HG03025 (cell line): Measurements from ENCODE around the gene STX16.

Experiments
- ATAC-seq: cut with Tn5 transposase; IDR thresholded peaks from one replicate; pipeline ENCODE4 v1.9.1; 2021; ENCODE audit warnings: mild to moderate bottlenecking, moderate library complexity; ENCODE audit not compliant: unreplicated experiment, low FRiP score

STX16 gene

GRCh38 chr20:58650181-58650775 lies 805 bp upstream of the STX16 start:
- peak; percentile 22 for ATAC-seq

GRCh38 chr20:58651559-58651945 lies 469 bp downstream of the STX16 start:
- ATAC-seq = no peak

GRCh38 chr20:58651946-58652605 lies 993 bp downstream of the STX16 start:
- ATAC-seq = no peak

DNA sequence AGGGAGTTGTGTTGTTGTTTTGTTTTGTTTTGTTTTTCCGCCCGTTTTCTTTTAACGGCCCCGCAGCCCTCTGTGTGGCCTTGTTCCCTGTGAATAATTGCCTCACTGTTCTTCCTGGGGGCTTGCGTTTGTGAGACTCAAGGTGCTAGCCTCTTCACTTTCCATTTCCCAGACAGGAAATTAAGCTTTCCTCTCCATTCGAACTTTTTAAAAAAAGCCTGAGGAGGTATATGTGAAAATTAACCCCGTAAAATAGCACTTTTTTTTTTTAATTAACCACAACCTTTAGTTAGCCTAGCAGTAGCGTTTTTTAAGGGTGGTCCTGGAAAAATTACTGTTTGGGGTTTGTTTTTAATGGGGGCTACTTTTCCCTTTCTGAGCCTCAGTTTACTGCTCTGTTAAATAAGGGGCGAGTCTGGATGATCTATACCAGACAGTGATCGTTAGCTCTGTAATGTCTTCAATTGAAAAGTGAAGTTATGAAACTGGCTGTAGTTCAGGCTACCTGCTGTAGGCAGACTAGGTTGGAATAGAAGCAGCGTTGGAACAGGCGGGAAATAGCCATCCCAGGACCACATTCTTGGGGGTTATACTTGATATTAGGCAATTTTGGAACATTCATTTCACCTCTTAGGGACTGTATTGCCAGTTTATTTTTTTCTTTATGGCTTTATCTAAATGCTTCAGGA lies 1.7 kb downstream of the STX16 start:
- no peak for ATAC-seq

GRCh38 chr20:58654337-58654736 lies 3.3 kb downstream of the STX16 start:
- no peak for ATAC-seq

- no peak for ATAC-seq
Observed at GRCh38 chr20:58655328-58656107, 4.4 kb downstream of the STX16 start.

DNA sequence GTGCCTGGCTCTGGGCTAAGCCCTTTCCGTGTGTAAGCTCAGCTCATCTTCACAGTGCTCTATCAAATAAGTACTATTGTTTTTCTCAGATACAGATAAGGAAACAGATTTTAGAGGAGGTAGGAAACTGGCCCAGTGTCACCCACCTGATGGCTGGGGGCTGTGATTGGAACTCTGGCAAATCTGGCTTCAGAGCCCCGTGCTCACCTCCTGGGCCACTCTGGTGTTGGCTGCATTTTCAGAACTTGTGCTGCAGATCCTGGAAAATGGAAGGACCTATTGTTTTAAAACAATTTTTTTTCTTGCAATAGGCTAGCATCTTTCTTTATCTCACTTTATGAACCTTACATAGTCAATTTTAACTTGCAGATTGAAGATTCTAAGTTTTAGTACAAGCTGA lies 5.7 kb downstream of the STX16 start:
- no peak for ATAC-seq

GRCh38 chr20:58657262-58657661 lies 6.2 kb downstream of the STX16 start:
- ATAC-seq = no peak

DNA sequence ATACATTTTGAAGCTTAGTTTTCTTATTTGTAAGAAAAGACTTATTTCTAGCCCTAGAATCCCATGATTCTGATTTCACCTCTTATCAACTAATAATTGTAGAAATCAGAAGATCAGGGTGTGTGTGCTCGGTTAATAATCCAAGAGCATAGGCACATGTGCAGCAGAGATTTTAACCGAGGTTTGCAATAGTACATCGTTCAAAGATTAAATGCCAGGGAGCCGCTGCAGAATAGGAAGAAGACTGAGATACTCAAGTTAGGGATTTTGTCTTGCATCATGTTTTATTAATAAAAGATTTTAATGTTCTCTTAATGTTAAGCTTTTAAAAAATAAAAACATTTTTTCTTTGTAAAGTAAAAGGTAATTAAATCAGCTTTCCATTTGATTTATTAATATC lies 6.9 kb downstream of the STX16 start:
- ATAC-seq = no peak

DNA sequence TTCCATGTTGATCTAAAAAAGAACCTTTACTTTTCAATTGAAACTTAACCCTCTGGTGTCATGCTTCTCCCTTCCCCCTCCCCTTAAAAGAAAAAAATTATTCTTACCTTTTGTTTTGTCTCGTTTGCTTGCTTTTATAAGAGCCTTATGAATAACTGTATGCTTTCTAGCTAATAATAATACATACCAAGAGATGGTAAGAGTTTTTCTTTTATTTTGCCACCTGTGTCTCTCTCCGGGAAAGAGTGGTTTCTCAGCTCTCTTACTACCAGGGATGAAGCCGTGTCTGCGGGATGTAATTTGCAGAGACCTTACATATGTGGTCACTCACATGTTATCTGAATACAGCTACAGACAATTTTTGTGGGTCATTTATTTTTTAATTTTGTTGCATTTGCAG lies 7.7 kb downstream of the STX16 start:
- ATAC-seq = no peak

DNA sequence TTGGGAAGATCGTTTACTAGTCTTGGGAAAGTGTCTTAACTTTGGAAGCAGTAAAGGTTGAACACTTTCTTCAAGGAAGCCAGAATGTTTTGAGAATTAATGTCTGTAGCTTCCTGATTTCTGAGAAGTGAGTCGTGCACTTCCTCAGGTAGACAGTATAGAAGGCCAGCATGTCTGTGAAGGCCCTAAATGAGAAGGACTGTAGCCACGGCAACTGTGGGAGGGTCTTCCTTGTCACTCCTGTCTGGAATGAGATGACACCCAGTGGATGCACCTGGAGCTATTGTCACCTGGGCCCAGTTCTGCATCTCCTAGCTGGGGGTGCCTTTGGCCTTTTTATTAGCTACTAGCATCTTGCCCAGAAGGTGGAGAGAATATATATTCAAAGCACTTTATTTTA lies 8.8 kb downstream of the STX16 start:
- ATAC-seq = no peak

DNA sequence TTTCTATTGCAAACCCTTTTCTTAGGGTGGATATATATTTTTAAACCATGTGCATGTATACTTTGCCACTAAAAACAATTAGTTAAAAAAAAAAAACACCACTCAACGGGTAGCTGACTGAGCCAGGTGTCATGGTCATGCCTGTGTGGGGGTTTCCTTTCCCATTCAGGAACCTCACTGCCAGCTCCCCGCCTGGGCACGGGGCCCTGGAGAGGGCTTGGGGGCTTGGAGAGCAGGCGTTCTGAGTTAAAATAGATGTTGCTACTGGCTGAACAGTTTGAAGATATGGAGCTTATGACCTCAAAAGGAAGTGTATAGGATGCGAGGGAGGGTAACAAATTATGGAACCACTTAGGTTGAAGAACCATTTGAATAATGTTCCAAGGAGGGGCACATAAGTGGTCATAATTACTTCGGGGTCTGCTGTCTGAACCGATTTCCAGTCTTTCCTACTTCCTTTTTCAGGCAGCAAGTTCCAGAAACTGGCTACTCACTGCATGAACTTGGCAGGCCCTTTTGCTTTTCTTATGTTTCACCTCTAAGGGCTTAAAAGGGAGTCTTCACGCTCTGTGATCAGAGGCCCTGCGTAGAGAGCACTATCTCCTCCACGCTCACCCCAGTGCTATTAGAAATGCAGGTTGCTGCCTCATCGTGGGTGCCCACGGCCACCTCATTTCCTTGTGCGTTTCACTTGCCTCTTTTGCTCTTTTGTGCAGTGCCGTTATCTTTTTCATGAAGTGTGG lies 9.9 kb downstream of the STX16 start:
- ATAC-seq = no peak

GRCh38 chr20:58661598-58662473 lies 10.8 kb downstream of the STX16 start:
- no peak for ATAC-seq

- no peak for ATAC-seq
Observed at GRCh38 chr20:58664331-58664730, 13.2 kb downstream of the STX16 start.

DNA sequence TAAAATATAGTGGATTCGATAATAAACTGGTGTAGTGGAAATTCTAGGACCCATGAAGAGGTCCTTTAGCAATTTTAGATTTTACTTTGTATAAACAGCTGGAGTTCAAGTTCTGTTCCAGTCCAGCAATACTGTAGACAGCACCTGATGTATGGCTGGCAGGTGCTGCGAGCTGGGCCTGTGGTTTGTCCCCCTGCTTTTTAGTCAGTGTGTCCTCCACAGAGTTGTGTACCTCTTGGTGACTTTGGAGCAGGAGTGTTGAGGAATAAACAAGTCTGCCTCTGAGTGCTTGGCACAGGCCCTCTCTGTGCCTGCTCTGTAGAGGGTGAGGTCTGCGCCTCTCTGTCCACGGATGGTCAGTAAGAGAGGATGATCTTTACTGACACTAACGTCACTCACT lies 13.8 kb downstream of the STX16 start:
- no peak for ATAC-seq

GRCh38 chr20:58665606-58666005 lies 14.5 kb downstream of the STX16 start:
- no peak for ATAC-seq

- ATAC-seq = no peak
Observed at GRCh38 chr20:58666702-58667101, 15.6 kb downstream of the STX16 start.

DNA sequence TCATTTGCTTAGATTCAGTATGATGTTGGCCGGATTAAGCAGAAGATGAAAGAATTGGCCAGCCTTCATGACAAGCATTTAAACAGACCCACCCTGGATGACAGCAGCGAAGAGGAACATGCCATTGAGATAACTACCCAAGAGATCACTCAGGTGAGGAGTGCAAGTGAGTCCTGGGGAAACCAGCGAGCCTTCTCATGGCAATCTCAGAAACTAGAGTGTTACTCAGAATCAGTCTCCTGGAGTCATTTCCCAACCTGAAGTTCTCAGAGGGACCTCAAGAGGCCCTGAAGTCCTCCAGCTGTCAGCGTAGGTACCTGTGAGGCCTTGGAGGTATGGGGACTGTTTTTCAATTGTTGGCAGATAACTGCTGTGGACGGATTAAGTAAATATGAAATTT lies 16.9 kb downstream of the STX16 start:
- no peak for ATAC-seq

DNA sequence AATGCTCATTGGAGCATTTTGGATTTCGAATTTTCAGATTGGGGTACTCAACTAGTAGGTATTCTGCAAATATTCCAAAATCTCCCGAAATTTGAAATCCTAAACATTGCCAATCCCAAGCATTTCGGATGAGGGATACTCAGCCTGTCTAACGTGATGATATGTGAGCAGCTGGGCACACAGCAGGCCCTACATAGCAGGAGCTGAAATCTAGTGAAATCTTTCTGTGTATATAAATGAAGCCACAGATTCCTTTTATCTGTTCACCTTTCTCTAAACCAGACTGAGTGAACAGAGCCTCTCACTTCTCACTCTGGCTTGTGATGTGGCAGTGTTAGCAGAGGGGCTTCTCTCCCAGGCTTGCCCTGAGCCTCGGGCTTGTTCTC lies 17.8 kb downstream of the STX16 start:
- ATAC-seq = no peak
